Keratinocyte (primary cell): ENCODE data around the gene GRM1. TPM values are rescaled to one million over a fixed set of nuclear protein-coding genes. Genes with fewer than 3 reads are reported as not detected.

Experiments used
- DNase-seq: peaks from one replicate; pipeline ENCODE4 v3.0.0-alpha.2; 2011; ENCODE audit warnings: low read depth, missing footprints, low spot score
- FAIRE-seq: peaks from 2 replicates; lab custom pipeline; 2011; peaks lifted over from hg19 to GRCh38; lab: Jason Lieb, UNC
- H2AFZ ChIP-seq: 2 replicates; pipeline ENCODE4 v1.6.0; 2012; ENCODE audit warnings: low read length, control low read depth, inconsistent platforms; ENCODE audit not compliant: control insufficient read depth
- H3K27ac ChIP-seq: 2 replicates; pipeline ENCODE4 v1.5.1; 2011; ENCODE audit warnings: low read length; ENCODE audit not compliant: control insufficient read depth, insufficient read depth
- H3K27me3 ChIP-seq: 3 replicates; pipeline ENCODE4 v1.6.0; 2011; ENCODE audit warnings: low read length; ENCODE audit not compliant: control insufficient read depth, insufficient read depth; ENCODE audit errors: extremely low read depth
- H3K36me3 ChIP-seq, 2 experiments: 2 replicates in 1 of 2; 3 replicates in 1 of 2; pipeline ENCODE4 v1.5.1; 2011; ENCODE audit warnings: low read length in 2 of 2, mild to moderate bottlenecking in 1 of 2; ENCODE audit not compliant: control insufficient read depth in 2 of 2, insufficient read depth in 2 of 2; ENCODE audit errors: extremely low read depth in 1 of 2
- H3K4me1 ChIP-seq: 3 replicates; pipeline ENCODE4 v1.5.1; 2011; ENCODE audit warnings: low read length; ENCODE audit not compliant: control insufficient read depth, insufficient read depth; ENCODE audit errors: extremely low read depth
- H3K4me2 ChIP-seq: 3 replicates; pipeline ENCODE4 v1.6.0; 2011; ENCODE audit warnings: low read depth, low read length; ENCODE audit not compliant: control insufficient read depth, insufficient read depth; ENCODE audit errors: extremely low read depth
- H3K4me3 ChIP-seq, 3 experiments: fragments of 200-600 bp in 1 of 3; sonication (generic) in 1 of 3; 2 replicates in 2 of 3; 3 replicates in 1 of 3; pipeline ENCODE4 v1.5.1; 2011 to 2016; ENCODE audit warnings: low read length in 3 of 3, mild to moderate bottlenecking in 3 of 3, control low read depth in 2 of 3, inconsistent platforms in 1 of 3, low read depth in 1 of 3, mixed read lengths in 1 of 3, mixed run types in 1 of 3, moderate library complexity in 1 of 3; ENCODE audit not compliant: control insufficient read depth in 2 of 3, insufficient read depth in 2 of 3; ENCODE audit errors: extremely low read depth in 1 of 3
- H3K79me2 ChIP-seq: 2 replicates; pipeline ENCODE4 v1.6.0; 2012; ENCODE audit warnings: low read length; ENCODE audit not compliant: control insufficient read depth, insufficient read depth
- H3K9ac ChIP-seq: 3 replicates; pipeline ENCODE4 v1.6.0; 2011; ENCODE audit warnings: low read length; ENCODE audit not compliant: control insufficient read depth, insufficient read depth; ENCODE audit errors: extremely low read depth
- H3K9me1 ChIP-seq: 3 replicates; pipeline ENCODE4 v1.6.0; 2011; ENCODE audit warnings: low read length; ENCODE audit not compliant: control insufficient read depth, insufficient read depth; ENCODE audit errors: extremely low read depth
- H3K9me3 ChIP-seq: 2 replicates; pipeline ENCODE4 v1.5.1; 2012; ENCODE audit warnings: low read depth, low read length; ENCODE audit not compliant: control insufficient read depth
- H4K20me1 ChIP-seq: 3 replicates; pipeline ENCODE4 v1.6.0; 2011; ENCODE audit warnings: low read length; ENCODE audit not compliant: control insufficient read depth, insufficient read depth; ENCODE audit errors: extremely low read depth
- CTCF ChIP-seq, 3 experiments: IDR thresholded peaks in 1 of 3; conservative IDR thresholded peaks in 1 of 3; optimal IDR thresholded peaks in 1 of 3; 2 replicates in 2 of 3; 3 replicates in 1 of 3; pipeline versions ENCODE3 to v1.5.1; 2011; ENCODE audit warnings: low read length in 3 of 3, mild to moderate bottlenecking in 3 of 3, moderate library complexity in 2 of 3, control low read depth in 1 of 3, inconsistent platforms in 1 of 3; ENCODE audit not compliant: insufficient read depth in 2 of 3; ENCODE audit errors: extremely low read depth in 1 of 3
- EZH2 ChIP-seq: IDR thresholded peaks from one replicate; pipeline ENCODE4 v1.6.1; 2012; ENCODE audit warnings: inconsistent platforms, mild to moderate bottlenecking, low read length, moderate library complexity
- dilution Hi-C: fragments of 300-500 bp; cut with MboI; formaldehyde crosslinking; loops from one replicate; pipeline ENCODE4 v1.7.0; 2020; ENCODE audit warnings: low sequenced_read_pairs; ENCODE audit not compliant: extremely low pct_ligation_motif_present
- polyA plus RNA-seq, 5 experiments: library from polyadenylated mRNA; depleted of rRNA in 3 of 5; stranded (reverse) in 3 of 5; stranded (forward) in 1 of 5; unstranded in 1 of 5; fragments of >200 nt; gene quantifications; 1 replicate in 1 of 5; 2 replicates in 3 of 5; 3 replicates in 1 of 5; pipeline versions ENCODE4 v1.2.1 to v1.2.3, GENCODE V29; 2011 to 2012; ENCODE audit warnings: missing spikeins in 2 of 5, low read depth in 1 of 5, low replicate concordance in 1 of 5

Gene GRM1
- polyA plus RNA-seq, 1 donor (not counting 4 experiments of a cell fraction or from before 2014, with no cell fraction given), result not detected

GRCh38 chr6:146149770-146150169 lies 120.9 kb downstream of the GRM1 start:
- no peaks in the 10 kb centered on the region for H4K20me1 ChIP-seq
- FAIRE-seq, result no peak

GRCh38 chr6:146153040-146153758 lies 124.3 kb downstream of the GRM1 start:
- H3K27ac ChIP-seq, result no peak overlapping the region
- H3K4me2 ChIP-seq, result no peak overlapping the region
- H3K4me1 ChIP-seq, result no peaks in the 10 kb centered on the region
- DNase-seq (no peak), FAIRE-seq (no peak)
- no peaks in the 10 kb centered on the region for H3K79me2 ChIP-seq
- H3K9me3 ChIP-seq, result no peaks in the 10 kb centered on the region
- H3K27me3 ChIP-seq, result no peaks in the 10 kb centered on the region
- H3K4me3 ChIP-seq, result no peak overlapping the region
- TF ChIP-seq CTCF (optimal IDR thresholded peaks at IDR 0.05 in 1 of 3, IDR thresholded peaks at IDR 0.05 in 1 of 3, conservative IDR thresholded peaks at IDR 0.05 in 1 of 3; ENCODE audit: extremely low read depth in 1 of 3, insufficient read depth in 2 of 3, low read length in 3 of 3), result no peak
- TF ChIP-seq EZH2, result no peak
- H3K9ac ChIP-seq, result no peak overlapping the region
- H2AFZ ChIP-seq, result no peak overlapping the region
- H4K20me1 ChIP-seq, result no peaks in the 10 kb centered on the region
- dilution Hi-C loops, result no loop called here
- no peaks in the 10 kb centered on the region for H3K36me3 ChIP-seq
- H3K9me1 ChIP-seq, result no peaks in the 10 kb centered on the region

More at GRCh38 chr6:146149770-146150169, 120.9 kb downstream of the GRM1 start:
- Histone ChIP-seq H3K9ac (no peak overlapping the region), H3K27me3 (no peaks in the 10 kb centered on the region), H3K4me3 (no peak overlapping the region), H3K4me2 (no peak overlapping the region), H3K9me3 (no peaks in the 10 kb centered on the region), H3K9me1 (no peaks in the 10 kb centered on the region), H2AFZ (no peak overlapping the region), H3K4me1 (no peaks in the 10 kb centered on the region), H3K79me2 (no peaks in the 10 kb centered on the region), H3K36me3 (no peaks in the 10 kb centered on the region), H3K27ac (no peak overlapping the region)
- no peak for TF ChIP-seq EZH2
- no peak for TF ChIP-seq CTCF (optimal IDR thresholded peaks at IDR 0.05 in 1 of 3, IDR thresholded peaks at IDR 0.05 in 1 of 3, conservative IDR thresholded peaks at IDR 0.05 in 1 of 3; ENCODE audit: extremely low read depth in 1 of 3, insufficient read depth in 2 of 3, low read length in 3 of 3)
- no peak for DNase-seq
- dilution Hi-C loops, result no loop called here
